ENCODE measurements around the gene PRC1.

DNA sequence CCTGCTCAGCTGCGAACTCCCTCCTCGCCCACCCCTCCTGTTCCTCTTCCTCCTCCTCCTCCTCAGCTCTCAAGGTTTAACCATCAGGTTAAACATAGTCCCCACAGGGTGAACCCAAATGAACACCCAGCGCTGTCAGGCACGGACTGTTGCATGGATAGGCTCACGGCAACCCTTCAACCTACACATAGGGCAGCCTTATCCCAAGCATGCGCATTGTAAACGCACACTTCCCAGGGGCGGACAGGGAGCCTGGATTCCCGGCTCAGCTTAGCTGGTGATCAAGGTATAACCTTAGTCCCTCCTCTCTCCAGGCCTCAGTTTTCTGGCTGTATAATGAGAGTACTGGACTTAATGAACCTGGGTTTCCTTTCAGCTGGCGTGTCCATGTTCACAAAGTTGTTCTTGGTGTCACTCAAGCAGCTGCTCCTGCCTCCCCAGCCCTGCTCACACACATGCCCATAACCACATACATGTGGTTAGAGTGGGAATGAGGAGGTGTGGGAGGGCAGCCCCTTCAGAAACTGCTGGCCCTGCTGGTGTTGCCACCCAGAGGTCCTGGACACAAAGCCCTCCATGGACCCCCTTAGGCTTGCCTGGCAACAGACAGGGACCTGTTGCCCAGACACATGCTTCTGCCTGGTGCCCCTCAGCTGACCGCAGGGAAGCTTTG, 49.0 kb upstream of the PRC1 start:
- TF ChIP-seq POLR2AphosphoS5 (IDR thresholded peaks at IDR 0.05), result no peak
- TF ChIP-seq, protein P1, sequence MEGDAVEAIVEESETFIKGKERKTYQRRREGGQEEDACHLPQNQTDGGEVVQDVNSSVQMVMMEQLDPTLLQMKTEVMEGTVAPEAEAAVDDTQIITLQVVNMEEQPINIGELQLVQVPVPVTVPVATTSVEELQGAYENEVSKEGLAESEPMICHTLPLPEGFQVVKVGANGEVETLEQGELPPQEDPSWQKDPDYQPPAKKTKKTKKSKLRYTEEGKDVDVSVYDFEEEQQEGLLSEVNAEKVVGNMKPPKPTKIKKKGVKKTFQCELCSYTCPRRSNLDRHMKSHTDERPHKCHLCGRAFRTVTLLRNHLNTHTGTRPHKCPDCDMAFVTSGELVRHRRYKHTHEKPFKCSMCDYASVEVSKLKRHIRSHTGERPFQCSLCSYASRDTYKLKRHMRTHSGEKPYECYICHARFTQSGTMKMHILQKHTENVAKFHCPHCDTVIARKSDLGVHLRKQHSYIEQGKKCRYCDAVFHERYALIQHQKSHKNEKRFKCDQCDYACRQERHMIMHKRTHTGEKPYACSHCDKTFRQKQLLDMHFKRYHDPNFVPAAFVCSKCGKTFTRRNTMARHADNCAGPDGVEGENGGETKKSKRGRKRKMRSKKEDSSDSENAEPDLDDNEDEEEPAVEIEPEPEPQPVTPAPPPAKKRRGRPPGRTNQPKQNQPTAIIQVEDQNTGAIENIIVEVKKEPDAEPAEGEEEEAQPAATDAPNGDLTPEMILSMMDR (IDR thresholded peaks at IDR 0.05), result no peak

All from gastroesophageal sphincter (tissue), 3 donors.